Right cardiac atrium (tissue), 5 donors: ENCODE measurements around the gene TFDP2. TPM values are rescaled to one million over a fixed set of nuclear protein-coding genes. Genes with fewer than 3 reads are reported as not detected.
"Not testable (repeated sequence)": the region's sequence is repeated elsewhere in the genome, so short reads cannot be mapped to it uniquely, and the experiment has no call there.

Experiments used
- ATAC-seq, 2 donors: fragments of 200-7000 bp; cut with Tn5 transposase; one replicate each; pipeline versions ENCODE4 v1.8.0 to v1.9.1; 2020; ENCODE audit warnings: moderate library complexity in 2 of 2, mild to moderate bottlenecking in 1 of 2
- DNase-seq, 3 donors: peaks; one replicate each; pipeline ENCODE4 v3.0.0-alpha.2; 2020
- H3K27ac ChIP-seq: one replicate; pipeline ENCODE4 v1.5.1; 2013; ENCODE audit warnings: mild to moderate bottlenecking, low read length, control low read depth, moderate library complexity
- H3K27me3 ChIP-seq: one replicate; pipeline ENCODE4 v1.6.1; 2013; ENCODE audit not compliant: control insufficient read depth, insufficient read depth
- H3K4me1 ChIP-seq: one replicate; pipeline ENCODE4 v1.6.1; 2013; ENCODE audit warnings: low read length; ENCODE audit not compliant: control insufficient read depth, insufficient read depth
- H3K4me3 ChIP-seq: one replicate; pipeline ENCODE4 v1.5.1; 2013; ENCODE audit warnings: low read length, control low read depth
- H3K9me3 ChIP-seq: one replicate; pipeline ENCODE4 v1.6.1; 2013; ENCODE audit warnings: low read length; ENCODE audit not compliant: control insufficient read depth
- WGBS: extraction: QIAGEN DNeasy Blood & Tissue Kit; methylation state at CpG from one replicate; pipeline ENCODE4 v1.1.7; 2013; 5-methylcytosine and 5-hydroxymethylcytosine counted together
- intact Hi-C, 4 donors: fragments of 100-400 bp; cut with DNase I; formaldehyde crosslinking; loops; one replicate each; pipeline versions ENCODE4 v1.11.0 to v1.14.0; 2022 to 2023
- polyA plus RNA-seq: library from polyadenylated mRNA; stranded (reverse); fragments of 200-250 nt; gene quantifications from one replicate; pipeline ENCODE4 v1.2.3, GENCODE V29; 2013
- total RNA-seq, 4 donors: library from RNA; stranded (reverse); fragmentation: NEBNext Ultra II Directional; extraction: Animal tissue kit (Norgen Biotek cat#: 25700); gene quantifications; one replicate each; pipeline ENCODE4 v1.2.1, GENCODE V29; 2021
- donor health status: healthy with polysubstance abuse.
- donor health status: DM: no; HTN: yes; CAD: no.
- donor health status: DM: no; HTN: no; CAD: no.
- donor health status: DM: no; HTN: yes; CAD: no; lungs with severe emphysema.
- donor health status: DM: yes; HTN: yes; CAD: no.

TFDP2 gene
- total and polyA plus RNA-seq, 5 donors, result 21.5 to 70.8 (median 46.8) TPM

DNA sequence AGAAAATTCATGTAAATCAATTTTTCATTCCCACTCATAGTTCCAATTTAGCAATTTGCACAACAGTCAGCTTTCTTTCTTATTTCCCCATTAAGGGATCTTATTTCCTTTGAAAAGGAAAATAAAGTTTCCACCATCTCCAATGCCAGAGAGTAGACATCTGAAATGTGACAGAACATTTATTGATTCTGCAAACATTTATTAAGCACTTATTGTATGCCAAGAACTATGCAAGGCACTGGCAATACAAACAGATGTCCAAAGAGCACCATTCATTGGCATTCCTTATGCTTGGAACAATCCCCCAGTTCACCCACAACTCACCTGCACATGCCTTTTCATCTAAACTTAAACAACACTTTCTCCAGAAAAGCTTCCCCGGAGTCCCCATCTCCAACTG is 2.5 kb upstream of the TFDP2 start:
- Histone ChIP-seq H3K4me3 (no peak overlapping the region), H3K4me1 (no peaks in the 10 kb centered on the region), H3K27ac (no peak overlapping the region), H3K9me3 (no peaks in the 10 kb centered on the region), H3K27me3 (no peaks in the 10 kb centered on the region)
- ATAC-seq (no peak), DNase-seq (no peak)
- intact Hi-C loops, result no loop called here
- WGBS, result 88% methylated on average over 1 of the region's 1 CpG

DNA sequence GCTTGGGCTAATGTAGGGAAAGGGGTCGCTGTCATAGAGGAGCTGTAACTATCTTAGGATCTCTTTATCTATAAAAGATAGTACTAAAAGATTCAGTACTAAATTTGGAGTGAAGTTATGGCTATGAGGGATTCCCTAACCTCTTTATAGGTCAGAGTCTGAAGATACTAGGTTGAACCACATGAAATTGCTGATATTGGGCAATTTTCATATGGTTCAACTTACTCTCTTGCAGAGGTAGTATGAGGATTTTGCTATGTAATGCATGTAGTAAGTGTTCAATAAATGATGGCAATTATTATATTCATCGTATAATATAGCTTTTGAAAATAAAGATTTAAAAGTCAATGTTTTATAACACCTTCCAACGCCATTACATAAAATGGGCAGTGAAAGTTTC is 1.9 kb upstream of the TFDP2 start:
- H3K27me3 ChIP-seq, result no peaks in the 10 kb centered on the region
- no peak overlapping the region for H3K27ac ChIP-seq
- no peak for ATAC-seq
- no peaks in the 10 kb centered on the region for H3K9me3 ChIP-seq
- no peak overlapping the region for H3K4me3 ChIP-seq
- WGBS, result 71% methylated on average over 3 of the region's 3 CpGs
- no peaks in the 10 kb centered on the region for H3K4me1 ChIP-seq
- intact Hi-C loops, result no loop called here
- DNase-seq, result no peak

DNA sequence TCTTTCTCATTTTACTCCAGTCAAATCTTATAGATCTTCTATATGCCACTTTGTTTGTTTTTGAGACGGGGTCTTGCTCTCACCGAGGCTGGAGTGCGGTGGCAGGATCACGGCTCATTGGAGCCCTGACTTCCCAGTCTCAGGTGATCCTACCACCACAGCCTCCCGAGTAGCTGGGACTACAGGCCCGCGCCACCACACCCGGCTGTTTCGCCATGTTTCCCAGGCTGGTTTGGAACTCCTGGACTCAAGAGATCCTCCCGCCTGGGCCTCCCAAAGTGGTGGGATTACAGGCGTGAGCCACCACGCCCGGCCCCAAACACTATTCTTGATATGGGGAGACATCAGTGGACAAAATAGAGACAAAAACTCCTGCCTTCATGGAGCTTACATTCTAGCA is 927 bp upstream of the TFDP2 start:
- DNase-seq (peak in 1 of 3 donors; percentile 37), ATAC-seq (no peak)
- WGBS, result 97% methylated on average over 13 of the region's 13 CpGs
- Histone ChIP-seq H3K9me3 (no peaks in the 10 kb centered on the region), H3K4me3 (no peak overlapping the region), H3K27me3 (no peaks in the 10 kb centered on the region), H3K4me1 (no peaks in the 10 kb centered on the region), H3K27ac (no peak overlapping the region)
- intact Hi-C loops, result no loop called here

- intact Hi-C loops, result no loop called here
- H3K27me3 ChIP-seq, result no peaks in the 10 kb centered on the region
- no peak for ATAC-seq
These were observed 289 bp upstream of the TFDP2 start for GRCh38 chr3:142149673-142149992.

DNA sequence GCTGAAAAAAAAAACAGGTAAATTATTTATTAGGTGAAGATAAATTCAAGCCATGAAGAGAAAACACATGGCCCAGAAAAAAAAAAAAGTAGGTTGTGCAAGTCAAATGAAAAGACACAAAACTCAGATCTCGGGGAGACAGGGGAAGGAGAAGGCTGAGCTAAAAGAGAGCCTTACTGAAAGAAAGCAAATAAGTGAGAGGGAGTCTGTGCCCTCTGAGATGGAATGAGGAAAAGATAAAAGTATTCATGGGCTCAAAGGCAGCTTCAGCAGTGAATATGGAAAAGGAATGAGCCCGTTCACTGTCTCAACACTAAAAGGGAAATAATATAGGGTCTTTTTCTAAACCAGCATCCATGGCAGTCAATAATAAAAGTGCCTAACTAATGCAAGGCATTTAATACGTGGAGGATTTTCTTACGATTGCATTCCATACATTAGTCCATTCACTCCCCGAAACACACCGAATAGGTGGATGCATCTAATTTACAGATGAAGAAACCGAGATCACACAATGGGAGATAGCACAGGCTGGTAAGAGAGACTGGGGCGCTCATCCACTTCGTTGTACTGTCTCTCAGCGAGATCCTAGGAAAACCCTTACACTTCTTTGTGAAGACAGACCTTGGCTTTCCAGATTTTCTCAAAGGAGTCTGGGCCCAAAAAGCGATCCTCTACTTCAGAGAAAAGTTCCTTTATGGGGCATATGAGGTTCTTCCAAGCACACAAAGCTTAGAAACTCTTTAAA is 1.1 kb downstream of the TFDP2 start:
- Histone ChIP-seq H3K4me3 (peak overlapping the region; percentile 85), H3K9me3 (no peaks in the 10 kb centered on the region), H3K27me3 (no peaks in the 10 kb centered on the region), H3K4me1 (no peaks in the 10 kb centered on the region), H3K27ac (no peak overlapping the region)
- intact Hi-C loops, result no loop called here
- DNase-seq (no peak), ATAC-seq (no peak)
- WGBS, result 17% methylated on average over 11 of the region's 11 CpGs

More at GRCh38 chr3:142149673-142149992, 289 bp upstream of the TFDP2 start:
- H3K9me3 ChIP-seq, result no peaks in the 10 kb centered on the region
- no peak for DNase-seq
- no peaks in the 10 kb centered on the region for H3K4me1 ChIP-seq
- 9% methylated on average over 14 of the region's 14 CpGs for WGBS
- peak overlapping the region; percentile 85 for H3K4me3 ChIP-seq
- H3K27ac ChIP-seq, result no peak overlapping the region

DNA sequence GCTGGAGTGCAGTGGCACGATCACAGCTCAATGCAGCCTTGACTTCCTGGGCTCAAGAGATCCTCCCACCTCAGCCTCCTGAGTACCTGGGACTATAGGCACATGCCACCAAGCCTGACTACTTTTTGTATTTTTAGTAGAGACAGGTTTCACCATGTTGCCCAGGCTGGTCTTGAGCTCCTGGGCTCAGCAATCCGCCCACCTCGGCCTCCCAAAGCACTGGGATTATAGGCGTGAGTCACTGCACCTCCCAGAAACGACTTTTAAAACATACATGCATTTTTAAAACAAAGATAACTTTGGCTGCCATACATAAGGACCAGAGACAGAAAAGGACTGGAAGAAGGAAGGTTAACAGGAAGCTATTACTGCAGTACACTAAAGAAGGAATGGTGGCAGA is 4.8 kb downstream of the TFDP2 start:
- DNase-seq, ATAC-seq, intact Hi-C loops, H3K27me3 ChIP-seq, H3K27ac ChIP-seq, H3K9me3 ChIP-seq, H3K4me3 ChIP-seq, H3K4me1 ChIP-seq: not testable (repeated sequence)
- WGBS, result 93% methylated on average over 5 of the region's 5 CpGs

GRCh38 chr3:142140608-142141285 is 8.6 kb downstream of the TFDP2 start:
- intact Hi-C loops, H3K4me1 ChIP-seq, H3K4me3 ChIP-seq, H3K9me3 ChIP-seq, ATAC-seq, DNase-seq, H3K27ac ChIP-seq, H3K27me3 ChIP-seq: not testable (repeated sequence)
- WGBS, result 95% methylated on average over 15 of the region's 15 CpGs

DNA sequence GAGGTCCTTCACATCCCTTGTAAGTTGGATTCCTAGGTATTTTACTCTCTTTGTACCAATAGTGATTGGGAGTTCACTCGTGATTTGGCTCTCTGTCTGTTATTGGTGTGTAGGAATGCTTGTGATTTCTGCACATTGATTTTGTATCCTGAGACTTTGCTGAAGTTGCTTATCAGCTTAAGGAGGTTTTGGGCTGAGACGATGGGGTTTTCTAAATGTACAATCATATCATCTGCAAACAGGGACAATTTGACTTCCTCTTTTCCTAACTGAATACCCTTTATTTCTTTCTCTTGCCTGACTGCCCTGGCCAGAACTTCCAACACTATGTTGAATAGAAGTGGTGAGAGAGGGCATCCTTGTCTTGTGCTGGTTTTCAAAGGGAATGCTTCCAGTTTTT is 12.3 kb downstream of the TFDP2 start:
- DNase-seq, ATAC-seq, H3K4me1 ChIP-seq, H3K27me3 ChIP-seq, intact Hi-C loops, H3K4me3 ChIP-seq, H3K9me3 ChIP-seq, H3K27ac ChIP-seq: not testable (repeated sequence)
- WGBS, result 88% methylated on average over 2 of the region's 2 CpGs

DNA sequence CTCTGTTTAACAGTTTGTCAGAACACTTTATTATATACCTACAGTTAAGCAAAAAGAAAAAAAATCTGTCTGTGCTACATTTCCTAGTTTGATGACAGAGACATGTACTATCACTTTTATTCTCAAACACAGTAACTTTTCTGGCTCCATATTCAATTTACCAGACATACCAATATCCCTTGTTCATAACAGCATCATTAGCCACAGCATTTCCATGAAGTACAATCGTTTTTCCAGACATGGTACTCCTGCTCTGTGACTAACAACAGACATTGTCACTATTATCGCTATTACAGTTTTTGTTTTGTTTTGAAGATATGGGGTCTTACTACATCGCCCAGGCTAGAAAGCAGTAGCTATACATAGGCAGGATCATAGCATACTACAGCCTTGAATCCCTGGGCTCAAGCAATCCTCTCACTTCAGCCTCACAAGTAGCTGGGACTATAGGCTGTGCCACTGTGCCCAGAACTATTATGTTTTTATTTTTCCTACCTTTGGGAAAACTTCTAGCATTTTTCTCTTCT is 14.5 kb downstream of the TFDP2 start:
- 48% methylated on average over 3 of the region's 3 CpGs for WGBS
- DNase-seq, result no peak
- Histone ChIP-seq H3K27ac (no peak overlapping the region), H3K4me3 (no peak overlapping the region), H3K27me3 (no peaks in the 10 kb centered on the region), H3K9me3 (no peaks in the 10 kb centered on the region), H3K4me1 (no peaks in the 10 kb centered on the region)
- intact Hi-C loops, result no loop called here
- ATAC-seq, result no peak

- H3K27me3 ChIP-seq, result no peaks in the 10 kb centered on the region
- no peak for DNase-seq
- H3K4me1 ChIP-seq, result no peaks in the 10 kb centered on the region
- no peaks in the 10 kb centered on the region for H3K9me3 ChIP-seq
- intact Hi-C loops, result loop anchor here in 2 of 4 donors (5.0 to 10.0 kb wide), 2 partner anchors 145 to 148 kb away; no protein-coding TSS in a partner anchor
- H3K27ac ChIP-seq, result no peak overlapping the region
- no peak overlapping the region for H3K4me3 ChIP-seq
- WGBS, result 97% methylated on average over 2 of the region's 2 CpGs
- no peak for ATAC-seq
These were observed 19.7 kb downstream of the TFDP2 start for GRCh38 chr3:142129516-142130171.
